ENCODE measurements around the gene DRC1. TPM values are rescaled to one million over a fixed set of nuclear protein-coding genes. Genes with fewer than 3 reads are reported as not detected.

DRC1 gene
- polyA plus RNA-seq, 1 donor from 2014 or later = 0.16 TPM

- TF ChIP-seq TAF1 (IDR thresholded peaks at IDR 0.05; ENCODE audit: low read depth) (no peak), POLR2AphosphoS5 (IDR thresholded peaks at IDR 0.05) (no peak), EP300 (conservative IDR thresholded peaks at IDR 0.05; ENCODE audit: poor library complexity, severe bottlenecking) (no peak), SMC3 (conservative IDR thresholded peaks at IDR 0.05; ENCODE audit: poor library complexity) (no peak)
Measured at GRCh38 chr2:26400723-26401122, 997 bp upstream of the DRC1 start (continued).

GRCh38 chr2:26407526-26407925, 5.8 kb downstream of the DRC1 start:
- no peak overlapping the region for H3K9ac ChIP-seq (ENCODE audit: low read length)
- no peaks in the 10 kb centered on the region for H3K36me3 ChIP-seq (ENCODE audit: insufficient read depth, low read length)
- H3K79me2 ChIP-seq (replicated peaks; ENCODE audit: insufficient read depth, low read length) = no peaks in the 10 kb centered on the region
- H3K27ac ChIP-seq (ENCODE audit: low read length) = no peak overlapping the region
- no peak overlapping the region for H2AFZ ChIP-seq (ENCODE audit: low read depth, low read length)
- no peaks in the 10 kb centered on the region for H3F3A ChIP-seq (ENCODE audit: insufficient read depth, low read length, poor library complexity, severe bottlenecking)
- no peak overlapping the region for H3K4me2 ChIP-seq (ENCODE audit: low read length)
- no peak overlapping the region for H3K4me3 ChIP-seq (ENCODE audit: low read length)
- no peaks in the 10 kb centered on the region for H3K9me3 ChIP-seq (ENCODE audit: low read length)
- no peaks in the 10 kb centered on the region for H4K20me1 ChIP-seq (ENCODE audit: insufficient read depth)
- H3K9me2 ChIP-seq (ENCODE audit: insufficient read depth, low read length) = no peaks in the 10 kb centered on the region
- TF ChIP-seq EP300 (conservative IDR thresholded peaks at IDR 0.05; ENCODE audit: poor library complexity, severe bottlenecking) = no peak
- no peak for TF ChIP-seq MXI1 (conservative IDR thresholded peaks at IDR 0.05; ENCODE audit: poor library complexity, severe bottlenecking)
- TF ChIP-seq EZH2 (IDR thresholded peaks at IDR 0.05; ENCODE audit: borderline replicate concordance, insufficient read depth, low read length, poor library complexity, severe bottlenecking) = no peak
- no peak for TF ChIP-seq SMC3 (conservative IDR thresholded peaks at IDR 0.05; ENCODE audit: poor library complexity)
- no peak for TF ChIP-seq RAD21 (conservative IDR thresholded peaks at IDR 0.05)
- no peak for TF ChIP-seq CTCF (IDR thresholded peaks at IDR 0.05; ENCODE audit: poor library complexity, severe bottlenecking)
- no peak for TF ChIP-seq REST (IDR thresholded peaks at IDR 0.05; ENCODE audit: borderline replicate concordance)
- TF ChIP-seq POLR2AphosphoS5 (IDR thresholded peaks at IDR 0.05) = no peak
- no peaks in the 10 kb centered on the region for H3K27me3 ChIP-seq (ENCODE audit: insufficient read depth, low read depth, low read length)

- Histone ChIP-seq H3K4me2 (ENCODE audit: low read length) (no peak overlapping the region), H4K20me1 (ENCODE audit: insufficient read depth) (no peaks in the 10 kb centered on the region), H3K36me3 (ENCODE audit: insufficient read depth, low read length) (no peaks in the 10 kb centered on the region), H3F3A (ENCODE audit: insufficient read depth, low read length, poor library complexity, severe bottlenecking) (no peaks in the 10 kb centered on the region), H3K27me3 (ENCODE audit: insufficient read depth, low read depth, low read length) (no peaks in the 10 kb centered on the region), H3K9ac (ENCODE audit: low read length) (no peak overlapping the region), H3K79me2 (replicated peaks; ENCODE audit: insufficient read depth, low read length) (no peaks in the 10 kb centered on the region), H3K9me3 (ENCODE audit: low read length) (no peaks in the 10 kb centered on the region), H3K4me3 (ENCODE audit: low read length) (no peak overlapping the region), H2AFZ (ENCODE audit: low read depth, low read length) (no peak overlapping the region), H3K27ac (ENCODE audit: low read length) (no peak overlapping the region), H3K9me2 (ENCODE audit: insufficient read depth, low read length) (no peaks in the 10 kb centered on the region)
- no peak for TF ChIP-seq TAF1 (IDR thresholded peaks at IDR 0.05; ENCODE audit: low read depth)
- TF ChIP-seq EP300 (conservative IDR thresholded peaks at IDR 0.05; ENCODE audit: poor library complexity, severe bottlenecking) = no peak
- TF ChIP-seq MXI1 (conservative IDR thresholded peaks at IDR 0.05; ENCODE audit: poor library complexity, severe bottlenecking) = no peak
- no peak for TF ChIP-seq SMC3 (conservative IDR thresholded peaks at IDR 0.05; ENCODE audit: poor library complexity)
- no peak for TF ChIP-seq EZH2 (IDR thresholded peaks at IDR 0.05; ENCODE audit: borderline replicate concordance, insufficient read depth, low read length, poor library complexity, severe bottlenecking)
- no peak for TF ChIP-seq POLR2AphosphoS5 (IDR thresholded peaks at IDR 0.05)
Measured at GRCh38 chr2:26409785-26410184, 8.1 kb downstream of the DRC1 start.

Measured in neural cell (in vitro differentiated cells).